ENCODE data around the gene NOL12.

DNA sequence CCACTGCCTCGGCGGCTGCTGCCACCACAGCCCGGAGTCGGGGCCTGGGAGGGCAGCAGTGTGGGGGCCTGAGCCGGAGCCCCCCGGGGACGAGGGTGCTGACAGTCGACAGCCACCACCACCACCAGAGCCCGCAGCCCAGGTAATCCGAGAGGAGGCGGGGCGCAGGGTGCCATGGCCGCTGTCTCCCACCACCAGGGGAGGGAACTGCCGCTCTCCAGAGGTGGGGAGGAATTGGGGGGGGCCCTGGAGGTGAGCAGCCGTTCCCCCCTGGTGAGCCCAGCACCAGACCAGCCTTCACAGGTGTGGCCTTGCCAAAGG lies 23.3 kb downstream of the NOL12 start:
- TF ChIP-seq CTCF (IDR thresholded peaks at IDR 0.05) (no peak), EZH2phosphoT487 (IDR thresholded peaks at IDR 0.05) (no peak)

Measured in neural progenitor cell (in vitro differentiated cells).